NCI-H345 treated with DMSO at 0.1 percent for 48 hours (cell line): Measurements from ENCODE around the gene CABP1.

Experiments
- DNase-seq: peaks from one replicate; lab custom pipeline; 2025; ENCODE audit not compliant: unreplicated experiment; lab: John Stamatoyannopoulos, UW

CABP1 gene

GRCh38 chr12:120690978-120691377 is 50.6 kb downstream of the CABP1 start:
- no peak for DNase-seq

- DNase-seq: no peak
These were observed 52.2 kb downstream of the CABP1 start for GRCh38 chr12:120692524-120693033.

- no peak for DNase-seq
These were observed 53.4 kb downstream of the CABP1 start for GRCh38 chr12:120693848-120694247.

GRCh38 chr12:120696626-120697025 is 56.2 kb downstream of the CABP1 start:
- no peak for DNase-seq

GRCh38 chr12:120697344-120697743 is 56.9 kb downstream of the CABP1 start:
- DNase-seq: no peak

GRCh38 chr12:120698665-120699064 is 58.2 kb downstream of the CABP1 start:
- DNase-seq: no peak

- DNase-seq: no peak
These were observed 59.1 kb downstream of the CABP1 start for GRCh38 chr12:120699553-120699952.

GRCh38 chr12:120700886-120701285 is 60.5 kb downstream of the CABP1 start:
- no peak for DNase-seq

GRCh38 chr12:120702637-120703036 is 62.2 kb downstream of the CABP1 start:
- DNase-seq: no peak

GRCh38 chr12:120703311-120703942 is 63.0 kb downstream of the CABP1 start:
- no peak for DNase-seq

GRCh38 chr12:120705618-120706017 is 65.2 kb downstream of the CABP1 start:
- no peak for DNase-seq

- no peak for DNase-seq
These were observed 65.6 kb downstream of the CABP1 start for GRCh38 chr12:120706029-120706428.

- DNase-seq: no peak
These were observed 68.2 kb downstream of the CABP1 start for GRCh38 chr12:120708651-120709050.

GRCh38 chr12:120710031-120710804 is 69.8 kb downstream of the CABP1 start, which contains the start of gene UNC119B:
Gene UNC119B (plus strand): TSS chr12:120710458. CDS start chr12:120710475, 17 bp downstream.
- peak; percentile 62 for DNase-seq

- DNase-seq: no peak
These were observed 70.4 kb downstream of the CABP1 start for GRCh38 chr12:120710805-120711296.

- DNase-seq: no peak
These were observed 71.0 kb downstream of the CABP1 start for GRCh38 chr12:120711411-120711810.

GRCh38 chr12:120712610-120713009 is 72.2 kb downstream of the CABP1 start:
- no peak for DNase-seq

- DNase-seq: peak; percentile 66
These were observed 73.5 kb downstream of the CABP1 start for GRCh38 chr12:120713861-120714482.
